ENCODE data around the gene RNF175. TPM values are rescaled to one million over a fixed set of nuclear protein-coding genes. Genes with fewer than 3 reads are reported as not detected.

Gene RNF175
- total and polyA plus RNA-seq, 4 donors = 0.15 to 1.8 (median 0.16) TPM

- peaks cover 5 to 45% (median 39%) of the 10 kb centered on the region in 3 donors for H3K27me3 ChIP-seq (ENCODE audit: control insufficient read depth in 3 of 3, insufficient read depth in 3 of 3, low read length in 2 of 3)
- H3K27ac ChIP-seq (ENCODE audit: low read depth in 1 of 2, low read length in 1 of 2) = no peak overlapping the region
- DNase-seq (peak in 2 of 3 donors; percentile 34 to 37), ATAC-seq (ENCODE audit: insufficient read depth, low FRiP score) (no peak)
- no peaks in the 10 kb centered on the region for H3K36me3 ChIP-seq (ENCODE audit: control insufficient read depth in 4 of 4, insufficient read depth in 4 of 4, low read length in 4 of 4)
- peaks cover 0 to 2% (median 0%) of the 10 kb centered on the region in 4 donors for H3K9me3 ChIP-seq (ENCODE audit: control insufficient read depth in 4 of 4, insufficient read depth in 3 of 4, low read length in 3 of 4)
- 11 to 13% methylated on average over 15 of the region's 15 CpGs for WGBS, 2 donors
- no peak overlapping the region for H3K4me3 ChIP-seq
- peaks cover 0 to 63% (median 17%) of the 10 kb centered on the region in 5 donors for H3K4me1 ChIP-seq (ENCODE audit: control insufficient read depth in 5 of 5, insufficient read depth in 5 of 5, low read length in 5 of 5)
- TF ChIP-seq CTCF (IDR thresholded peaks at IDR 0.05; ENCODE audit: control extremely low read depth, extremely low read depth) = no peak
- no peak overlapping the region for H3K9ac ChIP-seq (ENCODE audit: insufficient read depth in 1 of 2, low read length in 2 of 2)
Measured at GRCh38 chr4:153788051-153788412, 28.2 kb upstream of the RNF175 start.

- H3K27me3 ChIP-seq (ENCODE audit: control insufficient read depth in 3 of 3, insufficient read depth in 3 of 3, low read length in 2 of 3) = peaks cover 5 to 45% (median 36%) of the 10 kb centered on the region in 3 donors
- H3K9ac ChIP-seq (ENCODE audit: insufficient read depth in 1 of 2, low read length in 2 of 2) = no peak overlapping the region
- no peak overlapping the region for H3K27ac ChIP-seq (ENCODE audit: low read depth in 1 of 2, low read length in 1 of 2)
- no peak for TF ChIP-seq CTCF (IDR thresholded peaks at IDR 0.05; ENCODE audit: control extremely low read depth, extremely low read depth)
- no peak overlapping the region for H3K4me3 ChIP-seq
- peaks cover 0 to 2% (median 0%) of the 10 kb centered on the region in 4 donors for H3K9me3 ChIP-seq (ENCODE audit: control insufficient read depth in 4 of 4, insufficient read depth in 3 of 4, low read length in 3 of 4)
- peaks cover 0 to 63% (median 20%) of the 10 kb centered on the region in 5 donors for H3K4me1 ChIP-seq (ENCODE audit: control insufficient read depth in 5 of 5, insufficient read depth in 5 of 5, low read length in 5 of 5)
- WGBS, 2 donors = 21 to 33% methylated on average over 5 of the region's 5 CpGs
- H3K36me3 ChIP-seq (ENCODE audit: control insufficient read depth in 4 of 4, insufficient read depth in 4 of 4, low read length in 4 of 4) = no peaks in the 10 kb centered on the region
- ATAC-seq (ENCODE audit: insufficient read depth, low FRiP score) = no peak
- DNase-seq = no peak
Measured at GRCh38 chr4:153787575-153787974, 27.8 kb upstream of the RNF175 start.

- WGBS, 2 donors = 88 to 93% methylated on average over 1 of the region's 1 CpG
- no peak for TF ChIP-seq CTCF (IDR thresholded peaks at IDR 0.05; ENCODE audit: control extremely low read depth, extremely low read depth)
- peaks cover 0 to 2% (median 0%) of the 10 kb centered on the region in 4 donors for H3K9me3 ChIP-seq (ENCODE audit: control insufficient read depth in 4 of 4, insufficient read depth in 3 of 4, low read length in 3 of 4)
- H3K27ac ChIP-seq (ENCODE audit: low read depth in 1 of 2, low read length in 1 of 2) = no peak overlapping the region
- no peak overlapping the region for H3K9ac ChIP-seq (ENCODE audit: insufficient read depth in 1 of 2, low read length in 2 of 2)
- no peak overlapping the region for H3K4me3 ChIP-seq
- peaks cover 0 to 63% (median 20%) of the 10 kb centered on the region in 5 donors for H3K4me1 ChIP-seq (ENCODE audit: control insufficient read depth in 5 of 5, insufficient read depth in 5 of 5, low read length in 5 of 5)
- H3K36me3 ChIP-seq (ENCODE audit: control insufficient read depth in 4 of 4, insufficient read depth in 4 of 4, low read length in 4 of 4) = no peaks in the 10 kb centered on the region
- H3K27me3 ChIP-seq (ENCODE audit: control insufficient read depth in 3 of 3, insufficient read depth in 3 of 3, low read length in 2 of 3) = peaks cover 5 to 42% (median 34%) of the 10 kb centered on the region in 3 donors
- ATAC-seq (ENCODE audit: insufficient read depth, low FRiP score) (no peak), DNase-seq (peak in 2 of 3 donors; percentile 68 to 74)
Measured at GRCh38 chr4:153787061-153787560, 27.3 kb upstream of the RNF175 start.
